NB4 (cell line): Measurements from ENCODE around the gene C4orf50.

Experiments used
- DNase-seq: peaks from one replicate; pipeline ENCODE4 v3.0.0; 2010; ENCODE audit warnings: low read depth
- H3K4me3 ChIP-seq: one replicate; pipeline ENCODE4 v1.5.1; 2011; ENCODE audit warnings: mild to moderate bottlenecking, low read depth, low read length, moderate library complexity
- MYC ChIP-seq: IDR thresholded peaks from 2 replicates; pipeline ENCODE4 v1.6.1; 2011; ENCODE audit warnings: low read depth, low read length
- POLR2A ChIP-seq: IDR thresholded peaks from 2 replicates; pipeline ENCODE4 v1.6.1; 2011; ENCODE audit warnings: mild to moderate bottlenecking; ENCODE audit not compliant: insufficient read length; ENCODE audit errors: extremely low read depth
- TF ChIP-seq, protein P1 (sequence below): IDR thresholded peaks from one replicate; pipeline ENCODE4 v1.5.1; 2012; ENCODE audit warnings: low read depth, low read length
- TF ChIP-seq, protein P2 (sequence below): IDR thresholded peaks from 2 replicates; pipeline ENCODE4 v1.6.1; 2011; ENCODE audit warnings: low read depth, low read length

C4orf50 gene

DNA sequence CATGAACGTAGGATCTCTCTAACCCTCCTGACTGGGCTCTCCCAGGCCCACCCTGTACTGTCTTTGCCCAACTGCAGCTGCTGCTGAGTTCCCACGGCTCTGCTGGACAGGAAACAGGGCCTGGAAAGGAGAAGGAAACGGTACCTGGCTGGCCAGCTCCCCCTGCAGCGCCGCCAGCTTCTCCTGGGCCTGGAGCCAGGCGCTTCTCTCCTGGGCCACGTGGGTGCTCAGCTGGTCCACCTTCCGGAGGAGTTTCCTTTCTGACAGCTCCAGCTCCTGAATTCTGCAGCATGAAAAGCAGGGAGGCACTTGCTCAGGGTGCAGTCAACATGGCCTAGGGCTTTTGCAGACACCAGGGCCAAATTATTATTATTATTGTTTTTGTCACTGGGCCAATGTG, 6.5 kb downstream of the C4orf50 start:
- no peak overlapping the region for H3K4me3 ChIP-seq
- DNase-seq = no peak
- TF ChIP-seq, protein P1, sequence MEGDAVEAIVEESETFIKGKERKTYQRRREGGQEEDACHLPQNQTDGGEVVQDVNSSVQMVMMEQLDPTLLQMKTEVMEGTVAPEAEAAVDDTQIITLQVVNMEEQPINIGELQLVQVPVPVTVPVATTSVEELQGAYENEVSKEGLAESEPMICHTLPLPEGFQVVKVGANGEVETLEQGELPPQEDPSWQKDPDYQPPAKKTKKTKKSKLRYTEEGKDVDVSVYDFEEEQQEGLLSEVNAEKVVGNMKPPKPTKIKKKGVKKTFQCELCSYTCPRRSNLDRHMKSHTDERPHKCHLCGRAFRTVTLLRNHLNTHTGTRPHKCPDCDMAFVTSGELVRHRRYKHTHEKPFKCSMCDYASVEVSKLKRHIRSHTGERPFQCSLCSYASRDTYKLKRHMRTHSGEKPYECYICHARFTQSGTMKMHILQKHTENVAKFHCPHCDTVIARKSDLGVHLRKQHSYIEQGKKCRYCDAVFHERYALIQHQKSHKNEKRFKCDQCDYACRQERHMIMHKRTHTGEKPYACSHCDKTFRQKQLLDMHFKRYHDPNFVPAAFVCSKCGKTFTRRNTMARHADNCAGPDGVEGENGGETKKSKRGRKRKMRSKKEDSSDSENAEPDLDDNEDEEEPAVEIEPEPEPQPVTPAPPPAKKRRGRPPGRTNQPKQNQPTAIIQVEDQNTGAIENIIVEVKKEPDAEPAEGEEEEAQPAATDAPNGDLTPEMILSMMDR = no peak
- TF ChIP-seq POLR2A (no peak), MYC (no peak)
- TF ChIP-seq, protein P2, sequence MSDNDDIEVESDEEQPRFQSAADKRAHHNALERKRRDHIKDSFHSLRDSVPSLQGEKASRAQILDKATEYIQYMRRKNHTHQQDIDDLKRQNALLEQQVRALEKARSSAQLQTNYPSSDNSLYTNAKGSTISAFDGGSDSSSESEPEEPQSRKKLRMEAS = no peak

GRCh38 chr4:6011271-6011671, 7.0 kb downstream of the C4orf50 start:
- TF ChIP-seq, protein P1 = no peak
- TF ChIP-seq MYC = no peak
- TF ChIP-seq POLR2A = no peak
- TF ChIP-seq, protein P2 = no peak
- peak; percentile 36 for DNase-seq
- no peak overlapping the region for H3K4me3 ChIP-seq

GRCh38 chr4:6010789-6011188, 7.4 kb downstream of the C4orf50 start:
- DNase-seq = no peak
- TF ChIP-seq, protein P1 = no peak
- TF ChIP-seq, protein P2 = no peak
- no peak for TF ChIP-seq MYC
- TF ChIP-seq POLR2A = no peak
- H3K4me3 ChIP-seq = no peak overlapping the region

DNA sequence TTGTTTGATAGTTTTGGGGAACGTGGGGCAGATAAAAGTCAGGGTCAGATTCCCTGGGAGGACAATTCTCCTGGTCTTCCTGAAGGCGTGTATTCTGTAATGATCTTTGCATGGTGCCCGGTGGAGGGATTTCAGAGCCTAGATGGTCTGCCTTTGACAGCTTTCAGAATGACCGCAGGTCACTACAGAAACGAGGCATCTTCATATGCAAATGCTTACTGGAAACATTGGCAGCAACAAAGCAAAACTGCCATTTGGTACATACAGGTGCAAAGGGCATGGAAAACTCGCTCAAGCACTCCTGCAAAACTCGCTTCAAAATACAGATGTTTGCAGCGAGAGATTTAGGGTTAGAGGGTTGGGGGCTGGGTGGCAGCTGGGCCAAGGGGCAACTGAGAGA, 8.8 kb downstream of the C4orf50 start:
- TF ChIP-seq, protein P1 = no peak
- TF ChIP-seq, protein P2 = no peak
- TF ChIP-seq POLR2A (no peak), MYC (no peak)
- DNase-seq = no peak

GRCh38 chr4:6008766-6009385, 9.4 kb downstream of the C4orf50 start:
- TF ChIP-seq POLR2A = no peak
- TF ChIP-seq, protein P1 = no peak
- no peak for TF ChIP-seq MYC
- TF ChIP-seq, protein P2 = no peak
- no peak for DNase-seq
- H3K4me3 ChIP-seq = no peak overlapping the region

More for the DNA sequence above, 8.8 kb downstream of the C4orf50 start:
- no peak overlapping the region for H3K4me3 ChIP-seq
